ENCODE results near the gene BTBD17. TPM values are rescaled to one million over a fixed set of nuclear protein-coding genes. Genes with fewer than 3 reads are reported as not detected.

BTBD17 gene
- total RNA-seq, 1 donor from 2014 or later = not detected

Other genes with a start within 250 kb of the BTBD17 start
- 436 and 2,898 TPM in 2 replicates for gene RPL38, start 158.2 kb downstream of the BTBD17 start, total RNA-seq
- gene TTYH2, start 148.3 kb downstream of the BTBD17 start, total RNA-seq = 1.3 and 2.4 TPM in 2 replicates
- not detected in 2 replicates for gene DNAI2, start 87.6 kb downstream of the BTBD17 start, total RNA-seq
- not detected in 2 replicates for gene KIF19, start 35.6 kb downstream of the BTBD17 start, total RNA-seq
- gene GPR142, start 5.6 kb upstream of the BTBD17 start, total RNA-seq = not detected in 2 replicates
- 15.4 and 15.5 TPM in 2 replicates for gene GPRC5C, start 70.2 kb upstream of the BTBD17 start, total RNA-seq
- not detected in 2 replicates for gene CD300A, start 104.8 kb upstream of the BTBD17 start, total RNA-seq
- not detected in 2 replicates for gene CD300LB, start 169.6 kb upstream of the BTBD17 start, total RNA-seq
- not detected in 2 replicates for gene CD300C, start 184.2 kb upstream of the BTBD17 start, total RNA-seq
- gene CD300H, start 205.6 kb upstream of the BTBD17 start, total RNA-seq = not detected in 2 replicates
- gene CD300LD, start 230.4 kb upstream of the BTBD17 start, total RNA-seq = not detected in 2 replicates

Measured in bronchial epithelial cell (primary cell).